AG10803 (cell line): ENCODE data around the gene PCCA.

ENCODE experiments used
- DNase-seq: peaks from one replicate; pipeline ENCODE4 v3.0.0; 2010; ENCODE audit warnings: low read depth
- H3K4me3 ChIP-seq: 2 replicates; pipeline ENCODE4 v1.5.1; 2011; ENCODE audit warnings: mild to moderate bottlenecking, low read length, control low read depth
- TF ChIP-seq, protein P1 (sequence below): conservative IDR thresholded peaks from 2 replicates; pipeline ENCODE4 v1.5.1; 2011; ENCODE audit warnings: mild to moderate bottlenecking, low read length, control low read depth, inconsistent platforms

Gene PCCA

DNA sequence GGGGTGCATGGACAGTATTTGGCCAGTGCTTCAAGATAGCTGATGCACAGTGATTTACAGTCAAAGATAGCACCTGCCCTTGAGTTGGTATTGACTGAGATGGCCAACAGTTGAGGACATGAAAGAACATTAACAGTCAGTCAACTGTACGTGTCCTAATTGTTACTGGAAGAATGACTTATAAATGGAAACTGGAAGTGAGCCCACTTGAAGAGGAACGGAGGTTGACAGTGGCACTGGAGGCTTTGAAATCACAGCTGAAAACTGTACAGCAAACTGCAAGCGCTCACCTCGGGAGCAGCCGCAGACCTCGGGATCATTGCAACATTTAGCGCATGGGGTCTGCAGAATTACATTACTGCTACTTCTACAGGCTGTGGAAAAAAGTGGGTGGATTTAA lies 422.6 kb downstream of the PCCA start:
- TF ChIP-seq, protein P1, sequence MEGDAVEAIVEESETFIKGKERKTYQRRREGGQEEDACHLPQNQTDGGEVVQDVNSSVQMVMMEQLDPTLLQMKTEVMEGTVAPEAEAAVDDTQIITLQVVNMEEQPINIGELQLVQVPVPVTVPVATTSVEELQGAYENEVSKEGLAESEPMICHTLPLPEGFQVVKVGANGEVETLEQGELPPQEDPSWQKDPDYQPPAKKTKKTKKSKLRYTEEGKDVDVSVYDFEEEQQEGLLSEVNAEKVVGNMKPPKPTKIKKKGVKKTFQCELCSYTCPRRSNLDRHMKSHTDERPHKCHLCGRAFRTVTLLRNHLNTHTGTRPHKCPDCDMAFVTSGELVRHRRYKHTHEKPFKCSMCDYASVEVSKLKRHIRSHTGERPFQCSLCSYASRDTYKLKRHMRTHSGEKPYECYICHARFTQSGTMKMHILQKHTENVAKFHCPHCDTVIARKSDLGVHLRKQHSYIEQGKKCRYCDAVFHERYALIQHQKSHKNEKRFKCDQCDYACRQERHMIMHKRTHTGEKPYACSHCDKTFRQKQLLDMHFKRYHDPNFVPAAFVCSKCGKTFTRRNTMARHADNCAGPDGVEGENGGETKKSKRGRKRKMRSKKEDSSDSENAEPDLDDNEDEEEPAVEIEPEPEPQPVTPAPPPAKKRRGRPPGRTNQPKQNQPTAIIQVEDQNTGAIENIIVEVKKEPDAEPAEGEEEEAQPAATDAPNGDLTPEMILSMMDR = no peak
- no peak overlapping the region for H3K4me3 ChIP-seq
- DNase-seq = no peak

- TF ChIP-seq, protein P1 = no peak
- H3K4me3 ChIP-seq = no peak overlapping the region
- DNase-seq = no peak
Measured at GRCh38 chr13:100512422-100512821, 423.5 kb downstream of the PCCA start.

GRCh38 chr13:100513171-100513570 lies 424.3 kb downstream of the PCCA start:
- H3K4me3 ChIP-seq = no peak overlapping the region
- no peak for DNase-seq
- TF ChIP-seq, protein P1 = no peak

- DNase-seq = peak; percentile 46
- H3K4me3 ChIP-seq = no peak overlapping the region
- TF ChIP-seq, protein P1 = no peak
Measured at GRCh38 chr13:100513987-100514670, 425.2 kb downstream of the PCCA start.

- H3K4me3 ChIP-seq = no peak overlapping the region
- TF ChIP-seq, protein P1 = peak; percentile 97
- peak; percentile 64 for DNase-seq
Measured at GRCh38 chr13:100514788-100515409, 426.0 kb downstream of the PCCA start.

- TF ChIP-seq, protein P1 = no peak
- no peak overlapping the region for H3K4me3 ChIP-seq
- DNase-seq = no peak
Measured at GRCh38 chr13:100515410-100515800, 426.5 kb downstream of the PCCA start.

DNA sequence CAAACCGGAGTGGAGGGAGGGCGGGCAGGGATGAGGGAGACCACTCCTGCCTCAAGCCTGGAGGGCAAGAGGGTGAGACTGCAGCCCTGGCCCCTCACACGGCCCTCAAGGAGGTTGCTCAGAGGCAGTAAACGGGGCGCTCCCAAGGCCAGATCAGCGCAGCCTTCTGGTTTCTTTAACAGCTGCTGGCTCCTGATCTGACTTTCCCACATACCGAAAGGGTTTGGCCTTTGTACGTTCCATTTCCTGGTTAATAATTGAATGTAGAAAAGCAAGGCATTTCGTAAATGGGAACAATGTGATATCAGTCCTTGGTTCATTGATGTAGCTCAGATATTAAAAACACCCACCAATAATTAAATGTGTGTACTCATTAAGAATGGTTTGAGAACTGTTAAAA lies 428.2 kb downstream of the PCCA start:
- DNase-seq = no peak
- TF ChIP-seq, protein P1 = no peak
- H3K4me3 ChIP-seq = no peak overlapping the region
